Measurements from ENCODE around the gene ABCC9. TPM values are rescaled to one million over a fixed set of nuclear protein-coding genes. Genes with fewer than 3 reads are reported as not detected.

ABCC9 gene
- total RNA-seq, 1 experiment from 2014 or later: 0.07 TPM

GRCh38 chr12:21815306-21816062 is 125.7 kb downstream of the ABCC9 start:
- intact Hi-C loops (cut with micrococcal nuclease; ENCODE audit: unreplicated experiment): no loop called here
- Histone ChIP-seq H3K4me2 (no peak overlapping the region), H4K20me1 (ENCODE audit: insufficient read depth) (no peaks in the 10 kb centered on the region), H3K4me3 (no peak overlapping the region), H3K27ac (no peak overlapping the region), H3K4me1 (replicated peaks; ENCODE audit: insufficient read depth) (no peaks in the 10 kb centered on the region), H3K79me2 (ENCODE audit: low read depth) (no peaks in the 10 kb centered on the region), H3K9me2 (ENCODE audit: insufficient read depth) (no peaks in the 10 kb centered on the region), H3K9me3 (ENCODE audit: insufficient read depth, low read depth) (no peaks in the 10 kb centered on the region), H3K36me3 (ENCODE audit: low read depth) (no peaks in the 10 kb centered on the region), H3K27me3 (ENCODE audit: insufficient read depth, low read depth) (no peaks in the 10 kb centered on the region), H2AFZ (no peak overlapping the region), H3F3A (ENCODE audit: insufficient read depth, low read depth) (no peaks in the 10 kb centered on the region)
- TF ChIP-seq CTCF (conservative IDR thresholded peaks at IDR 0.05) (no peak), EZH2 (IDR thresholded peaks at IDR 0.05; ENCODE audit: low read depth) (no peak)
- no TSS peak for BruUV-seq (replicated peaks)
- CTCF ChIA-PET: no interaction called here
- POLR2A ChIA-PET (ENCODE audit: unreplicated experiment): interaction anchor here (0.5 kb wide), 1 partner anchor 72 kb away, joined by 4 read pairs; no protein-coding TSS in a partner anchor
- no peak for DNase-seq

DNA sequence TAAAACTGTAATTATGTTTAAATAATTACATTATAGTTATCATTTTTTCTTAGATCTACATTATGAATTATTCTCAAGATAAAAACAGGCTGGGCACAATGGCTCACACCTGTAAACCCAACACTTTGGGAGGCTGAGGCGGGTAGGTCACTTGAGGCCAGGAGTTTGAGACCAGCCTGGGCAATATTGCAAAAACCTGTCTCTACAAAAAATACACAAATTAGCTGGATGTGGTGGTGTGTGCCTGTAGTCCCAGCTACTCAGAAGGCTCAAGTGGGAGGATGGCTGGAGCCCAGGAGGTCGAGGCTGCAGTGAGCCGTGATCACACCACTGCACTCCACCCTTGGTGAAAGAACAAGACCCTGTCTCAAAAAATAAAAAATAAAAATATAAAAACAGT is 126.4 kb downstream of the ABCC9 start:
- Histone ChIP-seq H3K4me2 (no peak overlapping the region), H3K4me3 (no peak overlapping the region), H3K9me3 (ENCODE audit: insufficient read depth, low read depth) (no peaks in the 10 kb centered on the region), H4K20me1 (ENCODE audit: insufficient read depth) (no peaks in the 10 kb centered on the region), H2AFZ (no peak overlapping the region), H3K4me1 (replicated peaks; ENCODE audit: insufficient read depth) (no peaks in the 10 kb centered on the region), H3F3A (ENCODE audit: insufficient read depth, low read depth) (no peaks in the 10 kb centered on the region), H3K27ac (no peak overlapping the region), H3K36me3 (ENCODE audit: low read depth) (no peaks in the 10 kb centered on the region), H3K9me2 (ENCODE audit: insufficient read depth) (no peaks in the 10 kb centered on the region), H3K79me2 (ENCODE audit: low read depth) (no peaks in the 10 kb centered on the region), H3K27me3 (ENCODE audit: insufficient read depth, low read depth) (no peaks in the 10 kb centered on the region)
- no peak for DNase-seq
- ChIA-PET CTCF (no interaction called here), POLR2A (ENCODE audit: unreplicated experiment) (no interaction called here)
- TF ChIP-seq CTCF (conservative IDR thresholded peaks at IDR 0.05) (no peak), EZH2 (IDR thresholded peaks at IDR 0.05; ENCODE audit: low read depth) (no peak)
- no TSS peak for BruUV-seq (replicated peaks)
- intact Hi-C loops (cut with micrococcal nuclease; ENCODE audit: unreplicated experiment): no loop called here

- H3K4me3 ChIP-seq: no peak overlapping the region
- no peak overlapping the region for H3K4me2 ChIP-seq
- H3K36me3 ChIP-seq (ENCODE audit: low read depth): no peaks in the 10 kb centered on the region
- H3K27me3 ChIP-seq (ENCODE audit: insufficient read depth, low read depth): no peaks in the 10 kb centered on the region
- no peaks in the 10 kb centered on the region for H3K9me2 ChIP-seq (ENCODE audit: insufficient read depth)
- H3K9me3 ChIP-seq (ENCODE audit: insufficient read depth, low read depth): no peaks in the 10 kb centered on the region
- no peak for TF ChIP-seq EZH2 (IDR thresholded peaks at IDR 0.05; ENCODE audit: low read depth)
- TF ChIP-seq CTCF (conservative IDR thresholded peaks at IDR 0.05): no peak
- no peaks in the 10 kb centered on the region for H4K20me1 ChIP-seq (ENCODE audit: insufficient read depth)
- ChIA-PET POLR2A (ENCODE audit: unreplicated experiment) (no interaction called here), CTCF (no interaction called here)
- no TSS peak for BruUV-seq (replicated peaks)
- intact Hi-C loops (cut with micrococcal nuclease; ENCODE audit: unreplicated experiment): no loop called here
- H3K79me2 ChIP-seq (ENCODE audit: low read depth): no peaks in the 10 kb centered on the region
- no peak overlapping the region for H3K27ac ChIP-seq
- DNase-seq: no peak
- no peak overlapping the region for H2AFZ ChIP-seq
- no peaks in the 10 kb centered on the region for H3K4me1 ChIP-seq (replicated peaks; ENCODE audit: insufficient read depth)
- H3F3A ChIP-seq (ENCODE audit: insufficient read depth, low read depth): no peaks in the 10 kb centered on the region
These were observed 126.9 kb downstream of the ABCC9 start for GRCh38 chr12:21814327-21814726.
